ENCODE data around the gene GCFC2. TPM values are rescaled to one million over a fixed set of nuclear protein-coding genes. Genes with fewer than 3 reads are reported as not detected.

Gene GCFC2
- total and polyA plus RNA-seq, 2 experiments from 2014 or later: 12.0 to 12.3 TPM

DNA sequence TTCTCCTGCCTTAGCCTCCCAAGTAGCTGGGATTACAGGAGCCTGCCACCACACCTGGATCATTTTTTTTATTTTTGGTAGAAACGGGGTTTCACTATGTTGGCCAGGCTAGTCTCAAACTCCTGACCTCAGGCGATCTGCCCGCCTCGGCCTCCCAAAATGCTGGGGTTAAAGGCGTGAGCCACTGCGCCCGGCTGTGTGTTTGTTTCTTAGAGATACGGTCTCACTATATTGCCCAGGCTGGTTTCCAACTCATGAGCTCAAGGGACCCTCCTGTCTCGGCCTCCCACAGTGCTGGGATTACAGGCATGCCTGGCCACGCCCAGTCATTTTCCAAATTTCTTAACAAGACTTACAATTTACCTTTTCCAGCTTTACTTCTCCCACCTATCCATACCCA is 65.1 kb downstream of the GCFC2 start:
- peaks cover 5% of the 10 kb centered on the region; the same call in 1 of the 2 replicates for H3F3A ChIP-seq (ENCODE audit: insufficient read depth)
- peak overlapping the region; percentile 96 for H2AFZ ChIP-seq
- H3K79me2 ChIP-seq (ENCODE audit: insufficient read depth): peaks cover 31% of the 10 kb centered on the region
- no peak overlapping the region for H3K27ac ChIP-seq
- no peaks in the 10 kb centered on the region for H3K9me3 ChIP-seq (ENCODE audit: low read depth)
- in situ Hi-C loops (cut with MboI): no loop called here
- WGBS, 2 experiments (ENCODE audit: low coverage in 1 of 2, low lambda C conversion rate in 2 of 2, missing lambda C conversion rate in 2 of 2): 78 to 82% methylated on average over 10 of the region's 10 CpGs
- no peaks in the 10 kb centered on the region for H4K20me1 ChIP-seq (ENCODE audit: insufficient read depth)
- peaks cover 13% of the 10 kb centered on the region for H3K4me1 ChIP-seq (ENCODE audit: insufficient read depth)
- TF ChIP-seq EZH2 (IDR thresholded peaks at IDR 0.05; ENCODE audit: insufficient read depth, poor library complexity, severe bottlenecking) (no peak), EZH2phosphoT487 (IDR thresholded peaks at IDR 0.05; ENCODE audit: insufficient read depth, low read depth) (no peak)
- no peaks in the 10 kb centered on the region for H3K27me3 ChIP-seq (replicated peaks; ENCODE audit: insufficient read depth)
- H3K9ac ChIP-seq: no peak overlapping the region
- H3K4me3 ChIP-seq: no peak overlapping the region
- no peak overlapping the region for H3K4me2 ChIP-seq (ENCODE audit: unreplicated experiment)
- peaks cover 10% of the 10 kb centered on the region; the same call in 1 of the 2 replicates for H3K36me3 ChIP-seq (ENCODE audit: low read depth)
- DNase-seq: no peak
- H3K9me2 ChIP-seq (ENCODE audit: insufficient read depth): no peaks in the 10 kb centered on the region

DNA sequence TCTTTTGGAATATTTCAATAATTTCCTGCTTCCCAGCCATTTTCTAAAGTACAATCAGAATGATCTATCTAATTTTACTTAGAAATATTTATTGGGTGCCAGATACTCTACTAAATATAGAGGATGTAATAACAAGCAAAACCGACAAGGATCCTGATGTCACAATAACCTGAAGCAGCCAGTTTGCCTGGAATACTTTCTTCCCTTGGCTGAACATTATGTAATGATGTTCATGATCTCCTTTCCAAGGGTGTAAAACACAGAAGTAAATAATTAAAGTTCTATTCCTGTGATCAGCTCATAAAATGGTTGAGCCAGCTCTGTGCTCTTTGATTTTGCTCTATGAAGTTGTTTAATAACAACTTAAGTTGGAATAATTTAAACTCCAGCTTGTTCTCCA is 66.7 kb downstream of the GCFC2 start:
- Histone ChIP-seq H3K27me3 (replicated peaks; ENCODE audit: insufficient read depth) (no peaks in the 10 kb centered on the region), H4K20me1 (ENCODE audit: insufficient read depth) (no peaks in the 10 kb centered on the region), H3K4me3 (no peak overlapping the region), H2AFZ (peak overlapping the region; percentile 35; the same call in 1 of the 2 replicates), H3K9me3 (ENCODE audit: low read depth) (no peaks in the 10 kb centered on the region), H3F3A (ENCODE audit: insufficient read depth) (peaks cover 11% of the 10 kb centered on the region), H3K79me2 (ENCODE audit: insufficient read depth) (peaks cover 24% of the 10 kb centered on the region), H3K36me3 (ENCODE audit: low read depth) (peaks cover 4% of the 10 kb centered on the region; the same call in 1 of the 2 replicates), H3K27ac (no peak overlapping the region), H3K4me2 (ENCODE audit: unreplicated experiment) (no peak overlapping the region), H3K9ac (no peak overlapping the region), H3K4me1 (ENCODE audit: insufficient read depth) (peaks cover 13% of the 10 kb centered on the region), H3K9me2 (ENCODE audit: insufficient read depth) (no peaks in the 10 kb centered on the region)
- in situ Hi-C loops (cut with MboI): no loop called here
- no peak for TF ChIP-seq EZH2phosphoT487 (IDR thresholded peaks at IDR 0.05; ENCODE audit: insufficient read depth, low read depth)
- no peak for TF ChIP-seq EZH2 (IDR thresholded peaks at IDR 0.05; ENCODE audit: insufficient read depth, poor library complexity, severe bottlenecking)
- DNase-seq: no peak
- WGBS, 2 experiments (ENCODE audit: low coverage in 1 of 2, low lambda C conversion rate in 2 of 2, missing lambda C conversion rate in 2 of 2): 0 to 3% methylated on average over 1 of the region's 1 CpG

DNA sequence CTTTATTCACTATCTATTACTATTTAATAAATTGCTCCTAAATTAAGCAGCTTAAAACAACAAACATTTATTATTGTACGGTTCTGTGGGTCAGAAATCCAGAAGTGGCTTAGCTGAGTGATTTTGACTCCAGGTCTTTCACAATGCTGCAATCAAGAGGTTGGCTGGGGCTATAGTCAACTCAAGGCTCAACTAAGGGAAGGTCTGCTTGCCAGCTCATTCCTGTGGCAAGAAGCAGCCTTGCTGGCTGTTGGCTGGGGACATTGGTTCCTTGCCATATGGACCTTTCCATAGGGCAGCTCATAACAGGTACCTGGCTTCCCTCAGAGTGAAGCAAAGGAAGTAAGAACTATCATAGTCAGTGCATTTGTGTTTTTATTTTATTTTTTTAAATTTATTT is 69.1 kb downstream of the GCFC2 start:
- no peak overlapping the region for H3K4me3 ChIP-seq
- in situ Hi-C loops (cut with MboI): no loop called here

DNA sequence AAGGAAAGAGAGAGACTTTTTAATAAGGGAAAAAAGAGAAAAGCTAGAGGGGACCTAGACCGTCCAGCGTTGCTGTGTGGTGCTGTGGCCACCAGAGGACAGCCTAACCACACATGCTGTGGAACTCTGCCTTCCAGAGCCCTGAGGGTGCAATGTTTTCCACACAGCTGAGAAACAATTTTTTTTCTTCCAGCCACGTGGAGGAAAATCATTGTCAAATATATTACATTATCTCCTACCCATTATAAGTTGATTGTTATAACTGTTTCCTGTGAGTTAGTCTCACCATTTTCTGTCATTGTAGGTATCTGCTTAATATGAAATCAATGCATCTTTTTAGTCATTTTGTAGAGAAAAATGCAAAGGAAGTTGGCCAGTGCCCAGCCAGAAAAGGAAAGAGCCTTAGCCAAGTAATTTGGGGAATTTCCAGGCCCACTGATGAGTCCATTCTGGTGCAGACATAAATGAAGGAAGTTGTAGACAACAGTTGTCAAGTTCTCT is 70.0 kb downstream of the GCFC2 start:
- H3K36me3 ChIP-seq (ENCODE audit: low read depth): no peaks in the 10 kb centered on the region
- H3K9me2 ChIP-seq (ENCODE audit: insufficient read depth): no peaks in the 10 kb centered on the region
- peak overlapping the region; percentile 73 for H2AFZ ChIP-seq
- 0 out of 2 replicates have a peak, but pooled peaks cover 8% of the 10 kb centered on the region for H3K27me3 ChIP-seq (replicated peaks; ENCODE audit: insufficient read depth)
- H3K4me2 ChIP-seq (ENCODE audit: unreplicated experiment): peak overlapping the region; percentile 72
- H3K79me2 ChIP-seq (ENCODE audit: insufficient read depth): no peaks in the 10 kb centered on the region
- peak overlapping the region; percentile 42; the same call in 1 of the 2 replicates for H3K4me3 ChIP-seq
- 0 to 2% methylated on average over 3 of the region's 3 CpGs for WGBS, 2 experiments (ENCODE audit: low coverage in 1 of 2, low lambda C conversion rate in 2 of 2, missing lambda C conversion rate in 2 of 2)
- peaks cover 10% of the 10 kb centered on the region for H3K4me1 ChIP-seq (ENCODE audit: insufficient read depth)
- H3K9me3 ChIP-seq (ENCODE audit: low read depth): no peaks in the 10 kb centered on the region
- TF ChIP-seq EZH2 (IDR thresholded peaks at IDR 0.05; ENCODE audit: insufficient read depth, poor library complexity, severe bottlenecking) (no peak), EZH2phosphoT487 (IDR thresholded peaks at IDR 0.05; ENCODE audit: insufficient read depth, low read depth) (no peak)
- in situ Hi-C loops (cut with MboI): no loop called here
- H3K9ac ChIP-seq: peak overlapping the region; percentile 58
- DNase-seq: peak; percentile 93
- no peaks in the 10 kb centered on the region for H4K20me1 ChIP-seq (ENCODE audit: insufficient read depth)
- peaks cover 11% of the 10 kb centered on the region for H3F3A ChIP-seq (ENCODE audit: insufficient read depth)
- peak overlapping the region; percentile 67 for H3K27ac ChIP-seq

More for the DNA sequence above, 69.1 kb downstream of the GCFC2 start:
- H3K9ac ChIP-seq: no peak overlapping the region
- H3K9me2 ChIP-seq (ENCODE audit: insufficient read depth): no peaks in the 10 kb centered on the region
- H3K27me3 ChIP-seq (replicated peaks; ENCODE audit: insufficient read depth): 0 out of 2 replicates have a peak, but pooled peaks cover 8% of the 10 kb centered on the region
- WGBS, 2 experiments (ENCODE audit: low coverage in 1 of 2, low lambda C conversion rate in 2 of 2, missing lambda C conversion rate in 2 of 2): 4 to 28% methylated on average over 1 of the region's 1 CpG
- 0 out of 2 replicates have a peak overlapping the region, but pooled peaks have one; percentile 67 for H3K27ac ChIP-seq
- H3F3A ChIP-seq (ENCODE audit: insufficient read depth): peaks cover 11% of the 10 kb centered on the region
- H3K4me2 ChIP-seq (ENCODE audit: unreplicated experiment): no peak overlapping the region
- H3K36me3 ChIP-seq (ENCODE audit: low read depth): no peaks in the 10 kb centered on the region
- H3K79me2 ChIP-seq (ENCODE audit: insufficient read depth): no peaks in the 10 kb centered on the region
- no peak overlapping the region for H2AFZ ChIP-seq
- TF ChIP-seq EZH2phosphoT487 (IDR thresholded peaks at IDR 0.05; ENCODE audit: insufficient read depth, low read depth) (no peak), EZH2 (IDR thresholded peaks at IDR 0.05; ENCODE audit: insufficient read depth, poor library complexity, severe bottlenecking) (no peak)
- DNase-seq: peak; percentile 34
- peaks cover 10% of the 10 kb centered on the region for H3K4me1 ChIP-seq (ENCODE audit: insufficient read depth)
- H3K9me3 ChIP-seq (ENCODE audit: low read depth): no peaks in the 10 kb centered on the region
- no peaks in the 10 kb centered on the region for H4K20me1 ChIP-seq (ENCODE audit: insufficient read depth)
